IPS DF 4.7 (cell line): Measurements from ENCODE around the gene SLC25A34.

Experiments used
- DNase-seq: peaks from one replicate; pipeline ENCODE4 v3.0.0-alpha.2; 2013; ENCODE audit warnings: low spot score; ENCODE audit errors: extremely low read depth

SLC25A34 gene

GRCh38 chr1:15733218-15733725 lies 2.8 kb upstream of the SLC25A34 start:
- DNase-seq = no peak

GRCh38 chr1:15733726-15734226 lies 2.3 kb upstream of the SLC25A34 start:
- no peak for DNase-seq

- no peak for DNase-seq
Observed at GRCh38 chr1:15734296-15734695, 1.8 kb upstream of the SLC25A34 start.

- no peak for DNase-seq
Observed at GRCh38 chr1:15734901-15735300, 1.2 kb upstream of the SLC25A34 start.

- DNase-seq = no peak
Observed at GRCh38 chr1:15735304-15736037, 587 bp upstream of the SLC25A34 start.

- no peak for DNase-seq
Observed at GRCh38 chr1:15736892-15737261, 819 bp downstream of the SLC25A34 start.

- no peak for DNase-seq
Observed at GRCh38 chr1:15737324-15738319, 1.6 kb downstream of the SLC25A34 start.

- DNase-seq = no peak
Observed at GRCh38 chr1:15738416-15739113, 2.5 kb downstream of the SLC25A34 start.

GRCh38 chr1:15739259-15739658 lies 3.2 kb downstream of the SLC25A34 start:
- DNase-seq = no peak

GRCh38 chr1:15739745-15740144 lies 3.7 kb downstream of the SLC25A34 start:
- DNase-seq = no peak

GRCh38 chr1:15740924-15741850 lies 5.1 kb downstream of the SLC25A34 start:
- no peak for DNase-seq

GRCh38 chr1:15742339-15742801 lies 6.3 kb downstream of the SLC25A34 start, which contains the start of gene TMEM82:
TSS of gene TMEM82 (plus strand) at chr1:15742499. CDS start at chr1:15742560, 61 bp downstream.
- DNase-seq = no peak

GRCh38 chr1:15744122-15744679 lies 8.1 kb downstream of the SLC25A34 start:
- DNase-seq = no peak

- DNase-seq = no peak
Observed at GRCh38 chr1:15747378-15747777, 11.3 kb downstream of the SLC25A34 start.

GRCh38 chr1:15748264-15748663 lies 12.2 kb downstream of the SLC25A34 start:
- DNase-seq = no peak

GRCh38 chr1:15748690-15749398 lies 12.8 kb downstream of the SLC25A34 start:
- no peak for DNase-seq

- DNase-seq = no peak
Observed at GRCh38 chr1:15749399-15750291, 13.6 kb downstream of the SLC25A34 start.

- no peak for DNase-seq
Observed at GRCh38 chr1:15750924-15751323, 14.9 kb downstream of the SLC25A34 start.
